Uterus (tissue), 4 donors: ENCODE results near the gene FCHO2. TPM values are rescaled to one million over a fixed set of nuclear protein-coding genes. Genes with fewer than 3 reads are reported as not detected.

Experiments
- DNase-seq, 2 donors: peaks; one replicate each; pipeline ENCODE4 v3.0.0-alpha.2; 2019 to 2020
- H3K27ac ChIP-seq, 2 donors: fragments of 200-600 bp; sonication (generic); 1 replicate in 1 of 2; 2 replicates in 1 of 2; pipeline ENCODE4 v1.5.1; 2016 to 2018
- H3K27me3 ChIP-seq, 2 donors: fragments of 200-600 bp; sonication (generic); one replicate each; pipeline ENCODE4 v1.5.1; 2018 to 2019; ENCODE audit warnings: control low read depth in 1 of 2
- H3K36me3 ChIP-seq, 2 donors: fragments of 200-600 bp; sonication (generic); one replicate each; pipeline ENCODE4 v1.5.1; 2019; ENCODE audit warnings: control low read depth in 1 of 2
- H3K4me1 ChIP-seq, 2 donors: fragments of 200-600 bp; sonication (generic); one replicate each; pipeline ENCODE4 v1.5.1; 2018 to 2019; ENCODE audit warnings: control low read depth in 1 of 2
- H3K4me3 ChIP-seq, 2 donors: fragments of 200-600 bp; sonication (generic); 1 replicate in 1 of 2; 2 replicates in 1 of 2; pipeline ENCODE4 v1.5.1; 2018 to 2019; ENCODE audit warnings: mild to moderate bottlenecking in 1 of 2
- H3K9me3 ChIP-seq, 2 donors: fragments of 200-600 bp; sonication (generic); one replicate each; pipeline ENCODE4 v1.5.1; 2019; ENCODE audit warnings: control low read depth in 1 of 2
- POLR2A ChIP-seq, 2 donors: fragments of 450-650 bp; IDR thresholded peaks; one replicate each; pipeline ENCODE4 v1.6.1; 2016; ENCODE audit warnings: antibody characterized with exemption in 2 of 2, mild to moderate bottlenecking in 1 of 2, moderate library complexity in 1 of 2
- intact Hi-C: fragments of 100-400 bp; cut with DNase I; formaldehyde crosslinking; loops from one replicate; pipeline ENCODE4 v1.15.1; 2023; ENCODE audit warnings: low total_unique reads
- total RNA-seq, 4 donors: library from RNA; depleted of rRNA in 3 of 4; stranded (reverse); fragments of >200 nt in 3 of 4; gene quantifications; one replicate each; pipeline versions ENCODE4 v1.1.0 to v1.2.4, GENCODE V29; 2014 to 2023
- TF ChIP-seq, protein P1 (sequence below), 4 experiments: fragments of 200-600 bp in 2 of 4; fragments of 450-650 bp in 2 of 4; sonication (generic) in 2 of 4; IDR thresholded peaks; one replicate each; pipeline ENCODE4 v1.5.1; 2016 to 2019; ENCODE audit warnings: antibody characterized with exemption in 4 of 4, mild to moderate bottlenecking in 2 of 4, moderate library complexity in 1 of 4
- donor health status: DM: yes; HTN: yes; CAD: no.

The FCHO2 gene
- total RNA-seq, 4 donors from 2014 or later = 26.8 to 141 (median 57.2) TPM

DNA sequence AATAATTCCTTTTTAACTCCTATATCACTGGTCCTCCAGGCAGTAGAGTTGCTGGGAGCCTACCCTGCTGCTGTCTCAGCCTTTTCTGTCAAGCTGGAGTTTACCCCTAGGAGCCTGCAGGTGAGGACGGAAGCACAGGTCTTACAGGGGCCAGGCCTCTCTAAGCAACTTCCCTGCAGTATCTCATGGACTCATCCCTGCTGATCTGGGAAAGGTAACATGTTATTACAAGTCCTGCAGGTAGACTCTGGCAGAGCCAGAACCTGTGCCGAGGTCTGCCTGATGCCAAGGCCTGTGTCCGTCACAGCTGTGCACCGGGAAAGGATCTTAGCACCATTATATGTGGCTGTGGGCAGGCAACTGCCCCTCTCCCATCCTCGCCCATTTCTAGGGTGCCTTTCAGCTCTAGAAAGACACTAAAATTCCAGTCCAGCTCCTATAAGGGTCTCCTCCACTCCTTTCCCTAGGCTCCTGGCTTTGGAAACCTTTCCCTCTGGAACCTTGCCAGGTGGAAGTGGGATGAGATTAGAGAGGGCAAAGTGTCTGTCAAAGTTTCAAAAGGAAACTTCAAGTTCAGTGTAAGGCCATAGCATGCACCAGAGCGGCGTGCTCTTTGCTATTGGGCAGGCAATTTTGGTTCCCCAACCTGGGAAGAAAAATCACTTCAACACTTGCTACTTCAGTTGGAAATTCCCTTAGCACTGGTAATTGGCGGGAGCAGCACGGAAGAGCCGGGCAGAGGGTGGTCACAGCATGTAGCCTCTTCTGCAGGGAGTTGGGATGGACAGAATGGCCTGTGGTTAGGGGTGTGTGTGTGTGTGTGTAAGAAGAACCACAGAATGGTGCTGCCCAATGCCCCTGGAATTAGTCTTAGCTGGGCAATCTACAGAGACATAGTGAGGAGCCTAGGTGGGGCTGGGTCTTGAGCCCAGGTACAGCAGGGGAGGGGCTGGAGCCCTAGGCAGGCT is 182.0 kb downstream of the FCHO2 start:
- Histone ChIP-seq H3K27ac (no peak overlapping the region), H3K4me1 (no peaks in the 10 kb centered on the region), H3K36me3 (no peaks in the 10 kb centered on the region), H3K9me3 (no peaks in the 10 kb centered on the region), H3K27me3 (no peaks in the 10 kb centered on the region), H3K4me3 (no peak overlapping the region)
- DNase-seq = no peak
- intact Hi-C loops = no loop called here
- no peak for TF ChIP-seq POLR2A (IDR thresholded peaks at IDR 0.05)
- TF ChIP-seq, protein P1, sequence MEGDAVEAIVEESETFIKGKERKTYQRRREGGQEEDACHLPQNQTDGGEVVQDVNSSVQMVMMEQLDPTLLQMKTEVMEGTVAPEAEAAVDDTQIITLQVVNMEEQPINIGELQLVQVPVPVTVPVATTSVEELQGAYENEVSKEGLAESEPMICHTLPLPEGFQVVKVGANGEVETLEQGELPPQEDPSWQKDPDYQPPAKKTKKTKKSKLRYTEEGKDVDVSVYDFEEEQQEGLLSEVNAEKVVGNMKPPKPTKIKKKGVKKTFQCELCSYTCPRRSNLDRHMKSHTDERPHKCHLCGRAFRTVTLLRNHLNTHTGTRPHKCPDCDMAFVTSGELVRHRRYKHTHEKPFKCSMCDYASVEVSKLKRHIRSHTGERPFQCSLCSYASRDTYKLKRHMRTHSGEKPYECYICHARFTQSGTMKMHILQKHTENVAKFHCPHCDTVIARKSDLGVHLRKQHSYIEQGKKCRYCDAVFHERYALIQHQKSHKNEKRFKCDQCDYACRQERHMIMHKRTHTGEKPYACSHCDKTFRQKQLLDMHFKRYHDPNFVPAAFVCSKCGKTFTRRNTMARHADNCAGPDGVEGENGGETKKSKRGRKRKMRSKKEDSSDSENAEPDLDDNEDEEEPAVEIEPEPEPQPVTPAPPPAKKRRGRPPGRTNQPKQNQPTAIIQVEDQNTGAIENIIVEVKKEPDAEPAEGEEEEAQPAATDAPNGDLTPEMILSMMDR (IDR thresholded peaks at IDR 0.05) = no peak

DNA sequence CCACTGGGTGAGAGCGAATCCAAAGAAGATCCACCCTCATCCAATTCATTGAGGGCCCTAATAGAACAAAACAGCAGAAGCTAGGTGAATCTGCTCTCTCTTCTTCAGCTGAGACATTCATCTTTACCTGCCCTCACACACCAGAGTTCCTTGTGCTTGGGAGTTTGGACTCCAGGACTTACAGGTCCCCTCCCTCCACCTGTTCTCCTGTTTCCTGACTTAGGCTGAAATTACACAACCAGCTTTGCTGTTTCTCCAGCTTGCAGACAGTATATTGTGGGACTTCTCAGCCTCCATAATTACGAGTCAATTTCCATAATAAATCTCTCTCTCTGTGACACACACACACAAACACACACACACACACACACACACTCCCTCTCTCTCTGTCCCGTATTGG is 183.6 kb downstream of the FCHO2 start:
- Histone ChIP-seq H3K36me3 (no peaks in the 10 kb centered on the region), H3K27ac (no peak overlapping the region), H3K4me1 (no peaks in the 10 kb centered on the region), H3K9me3 (no peaks in the 10 kb centered on the region), H3K27me3 (no peaks in the 10 kb centered on the region), H3K4me3 (no peak overlapping the region)
- intact Hi-C loops = no loop called here
- TF ChIP-seq POLR2A (IDR thresholded peaks at IDR 0.05) = no peak
- TF ChIP-seq, protein P1 (IDR thresholded peaks at IDR 0.05) = no peak
- DNase-seq = no peak

Other genes with a start within 250 kb of the FCHO2 start
- 100 to 1,000 TPM in 3 of 4 donors, 10 to 100 TPM in 1; 78.2 to 209 (median 125) TPM for gene TNPO1, start 139.4 kb upstream of the FCHO2 start, total RNA-seq
- not detected for gene TMEM171, start 164.5 kb downstream of the FCHO2 start, total RNA-seq
- gene TMEM174, start 217.2 kb downstream of the FCHO2 start, total RNA-seq = not detected